Hepatocyte (in vitro differentiated cells): ENCODE results near the gene MAFF. TPM values are rescaled to one million over a fixed set of nuclear protein-coding genes. Genes with fewer than 3 reads are reported as not detected.
"Not testable (repeated sequence)": the region's sequence is repeated elsewhere in the genome, so short reads cannot be mapped to it uniquely, and the experiment has no call there.

Experiments
- DNase-seq: peaks from one replicate; pipeline ENCODE4 v3.0.0-alpha.2; 2016; ENCODE audit warnings: low spot score
- H2AFZ ChIP-seq: fragments of 200-600 bp; sonication (generic); 2 replicates; pipeline ENCODE4 v1.6.0; 2016; ENCODE audit warnings: antibody characterized with exemption, mild to moderate bottlenecking
- H3K27ac ChIP-seq: fragments of 200-600 bp; sonication (generic); 2 replicates; pipeline ENCODE4 v1.5.1; 2016; ENCODE audit warnings: mild to moderate bottlenecking
- H3K27me3 ChIP-seq: fragments of 200-600 bp; sonication (generic); 2 replicates; pipeline ENCODE4 v1.6.1; 2016
- H3K36me3 ChIP-seq: fragments of 200-600 bp; sonication (generic); replicated peaks from 2 replicates; pipeline ENCODE4 v1.5.1; 2016; ENCODE audit warnings: low read depth; ENCODE audit not compliant: insufficient read depth
- H3K4me1 ChIP-seq: fragments of 200-600 bp; sonication (generic); 2 replicates; pipeline ENCODE4 v1.5.1; 2016; ENCODE audit warnings: mild to moderate bottlenecking, moderate library complexity; ENCODE audit not compliant: insufficient read depth
- H3K4me2 ChIP-seq: fragments of 200-600 bp; sonication (generic); 2 replicates; pipeline ENCODE4 v1.6.0; 2016
- H3K4me3 ChIP-seq: fragments of 200-600 bp; sonication (generic); 2 replicates; pipeline ENCODE4 v1.5.1; 2016; ENCODE audit warnings: mild to moderate bottlenecking
- H3K79me2 ChIP-seq: fragments of 200-600 bp; sonication (generic); 2 replicates; pipeline ENCODE4 v1.6.0; 2017; ENCODE audit warnings: mild to moderate bottlenecking
- H3K9me2 ChIP-seq: fragments of 200-600 bp; sonication (generic); replicated peaks from 2 replicates; pipeline ENCODE4 v1.6.0; 2017; ENCODE audit warnings: mild to moderate bottlenecking; ENCODE audit not compliant: insufficient read depth
- H3K9me3 ChIP-seq: fragments of 200-600 bp; sonication (generic); 2 replicates; pipeline ENCODE4 v1.5.1; 2016; ENCODE audit warnings: low read depth, mild to moderate bottlenecking
- H4K20me1 ChIP-seq: fragments of 200-600 bp; sonication (generic); 2 replicates; pipeline ENCODE4 v1.6.0; 2016; ENCODE audit warnings: mild to moderate bottlenecking; ENCODE audit not compliant: insufficient read depth, poor library complexity, severe bottlenecking
- CTCF ChIP-seq: fragments of 200-600 bp; sonication (generic); IDR thresholded peaks from 2 replicates; pipeline ENCODE4 v1.5.1; 2016; ENCODE audit warnings: antibody characterized with exemption, mild to moderate bottlenecking; ENCODE audit not compliant: poor library complexity
- EZH2 ChIP-seq: fragments of 200-600 bp; sonication (generic); IDR thresholded peaks from 2 replicates; pipeline ENCODE4 v1.6.1; 2016; ENCODE audit warnings: antibody characterized with exemption, mild to moderate bottlenecking, borderline replicate concordance
- EZH2phosphoT487 ChIP-seq: fragments of 200-600 bp; sonication (generic); IDR thresholded peaks from one replicate; pipeline ENCODE4 v1.6.1; 2018; ENCODE audit warnings: antibody characterized with exemption, mild to moderate bottlenecking, low read depth, moderate library complexity; ENCODE audit not compliant: unreplicated experiment, severe bottlenecking
- WGBS: methylation state at CpG from one replicate; pipeline ENCODE4 v1.1.6; 2016; ENCODE audit warnings: low lambda C conversion rate; ENCODE audit errors: missing lambda C conversion rate; 5-methylcytosine and 5-hydroxymethylcytosine counted together
- polyA plus RNA-seq: library from polyadenylated mRNA; unstranded; fragments of >200 nt; fragmentation: Nextera tagmentation; extraction: Ambion mirVana; gene quantifications from 2 replicates; pipeline ENCODE4 v1.2.1, GENCODE V29; 2016
- total RNA-seq: library from RNA; depleted of rRNA; stranded (reverse); fragments of >200 nt; gene quantifications from 2 replicates; pipeline ENCODE4 v1.2.3, GENCODE V29; 2014

Gene MAFF
- total and polyA plus RNA-seq, 2 experiments from 2014 or later: 67.2 to 70.4 TPM

GRCh38 chr22:38177926-38178604 is 23.7 kb upstream of the MAFF start:
- no peak overlapping the region for H2AFZ ChIP-seq
- peaks cover 24% of the 10 kb centered on the region for H3K4me1 ChIP-seq
- H3K4me2 ChIP-seq: peak overlapping the region; percentile 38
- 34% methylated on average over 15 of the region's 15 CpGs for WGBS
- no peaks in the 10 kb centered on the region for H3K36me3 ChIP-seq
- no peaks in the 10 kb centered on the region for H3K27me3 ChIP-seq
- DNase-seq: peak; percentile 80
- H3K9me3 ChIP-seq: no peaks in the 10 kb centered on the region
- peak overlapping the region; percentile 97 for H3K27ac ChIP-seq
- no peak overlapping the region for H3K4me3 ChIP-seq
- no peaks in the 10 kb centered on the region for H4K20me1 ChIP-seq
- H3K79me2 ChIP-seq: peaks cover 14% of the 10 kb centered on the region
- H3K9me2 ChIP-seq: no peaks in the 10 kb centered on the region
- TF ChIP-seq CTCF: no peak
- no peak for TF ChIP-seq EZH2
- no peak for TF ChIP-seq EZH2phosphoT487

GRCh38 chr22:38178605-38178937 is 23.2 kb upstream of the MAFF start:
- WGBS: 95% methylated on average over 7 of the region's 7 CpGs
- not testable (repeated sequence) for H3K36me3 ChIP-seq, H3K4me3 ChIP-seq, DNase-seq, H3K9me2 ChIP-seq, H4K20me1 ChIP-seq, H3K9me3 ChIP-seq, H2AFZ ChIP-seq, H3K4me2 ChIP-seq, H3K27me3 ChIP-seq
- peaks cover 24% of the 10 kb centered on the region for H3K4me1 ChIP-seq
- H3K27ac ChIP-seq: peak overlapping the region; percentile 97
- H3K79me2 ChIP-seq: peaks cover 14% of the 10 kb centered on the region

GRCh38 chr22:38180841-38181452 is 20.8 kb upstream of the MAFF start:
- H3K4me2 ChIP-seq: peak overlapping the region; percentile 81
- H3K4me3 ChIP-seq: peak overlapping the region; percentile 30
- H3K27me3 ChIP-seq: no peaks in the 10 kb centered on the region
- peaks cover 24% of the 10 kb centered on the region for H3K4me1 ChIP-seq
- no peaks in the 10 kb centered on the region for H3K36me3 ChIP-seq
- H2AFZ ChIP-seq: no peak overlapping the region
- peaks cover 11% of the 10 kb centered on the region for H3K79me2 ChIP-seq
- DNase-seq: peak; percentile 66
- H3K9me2 ChIP-seq: no peaks in the 10 kb centered on the region
- TF ChIP-seq CTCF (no peak), EZH2 (no peak), EZH2phosphoT487 (no peak)
- H3K9me3 ChIP-seq: no peaks in the 10 kb centered on the region
- 26% methylated on average over 13 of the region's 14 CpGs for WGBS
- peak overlapping the region; percentile 97 for H3K27ac ChIP-seq
- no peaks in the 10 kb centered on the region for H4K20me1 ChIP-seq

GRCh38 chr22:38181453-38182200 is 20.2 kb upstream of the MAFF start, which contains the start of gene PLA2G6:
PLA2G6 (minus strand) TSS chr22:38181830; CDS start chr22:38169426, 12,404 bp downstream.
- TF ChIP-seq CTCF: no peak
- 3% methylated on average over 40 of the region's 48 CpGs for WGBS
- H3K4me2 ChIP-seq: peak within 1 kb of the TSS; percentile 81
- H3K9me3 ChIP-seq: no peaks in the 10 kb centered on the region
- no peaks in the 10 kb centered on the region for H3K36me3 ChIP-seq
- peak within 1 kb of the TSS; percentile 97 for H3K27ac ChIP-seq
- no peaks in the 10 kb centered on the region for H3K9me2 ChIP-seq
- H3K4me3 ChIP-seq: peak within 1 kb of the TSS; percentile 30
- DNase-seq: peak; percentile 100
- H4K20me1 ChIP-seq: no peaks in the 10 kb centered on the region
- H3K79me2 ChIP-seq: peaks cover 9% of the 10 kb centered on the region
- H2AFZ ChIP-seq: peak within 1 kb of the TSS; percentile 49
- H3K27me3 ChIP-seq: no peaks in the 10 kb centered on the region
- H3K4me1 ChIP-seq: peaks cover 24% of the 10 kb centered on the region
